AG04450 (cell line): Measurements from ENCODE around the gene CMPK1. TPM values are rescaled to one million over a fixed set of nuclear protein-coding genes. Genes with fewer than 3 reads are reported as not detected.

Experiments
- CTCF ChIA-PET: fragments of 300-600, 350-600 bp; formaldehyde crosslinking; extraction: SDS; loops from one replicate; lab custom pipeline; 2022; ENCODE audit warnings: antibody characterized with exemption, inconsistent platforms; lab: Charles Lee
- POLR2A ChIA-PET: fragments of 350-600 bp; formaldehyde crosslinking; extraction: SDS; loops from one replicate; lab custom pipeline; 2021; ENCODE audit warnings: antibody characterized with exemption, inconsistent platforms; lab: Yijun Ruan, JAX
- DNase-seq: peaks from one replicate; pipeline ENCODE4 v3.0.0-alpha.2; 2011; ENCODE audit warnings: low read depth, low spot score
- H3K27ac ChIP-seq: one replicate; pipeline ENCODE4 v1.5.1; 2012; ENCODE audit warnings: low read depth, low read length, control low read depth
- H3K27me3 ChIP-seq: one replicate; pipeline ENCODE4 v1.6.0; 2012; ENCODE audit warnings: low read length; ENCODE audit not compliant: control insufficient read depth, insufficient read depth
- H3K4me3 ChIP-seq: 2 replicates; pipeline ENCODE4 v1.5.1; 2011; ENCODE audit warnings: mild to moderate bottlenecking, low read depth, low read length, control low read depth
- H3K9me3 ChIP-seq: 2 replicates; pipeline ENCODE4 v1.5.1; 2012; ENCODE audit warnings: low read length; ENCODE audit not compliant: control insufficient read depth, insufficient read depth
- polyA plus RNA-seq: library from polyadenylated mRNA; depleted of rRNA; stranded (reverse); fragments of >200 nt; gene quantifications from 2 replicates; pipeline ENCODE4 v1.2.3, GENCODE V29; 2011
- TF ChIP-seq, protein P1 (sequence below): IDR thresholded peaks from 2 replicates; pipeline ENCODE4 v1.5.1; 2011; ENCODE audit warnings: low read depth, low read length, control low read depth, inconsistent platforms

Gene CMPK1
- polyA plus RNA-seq, 1 experiment: 68.7 TPM

DNA sequence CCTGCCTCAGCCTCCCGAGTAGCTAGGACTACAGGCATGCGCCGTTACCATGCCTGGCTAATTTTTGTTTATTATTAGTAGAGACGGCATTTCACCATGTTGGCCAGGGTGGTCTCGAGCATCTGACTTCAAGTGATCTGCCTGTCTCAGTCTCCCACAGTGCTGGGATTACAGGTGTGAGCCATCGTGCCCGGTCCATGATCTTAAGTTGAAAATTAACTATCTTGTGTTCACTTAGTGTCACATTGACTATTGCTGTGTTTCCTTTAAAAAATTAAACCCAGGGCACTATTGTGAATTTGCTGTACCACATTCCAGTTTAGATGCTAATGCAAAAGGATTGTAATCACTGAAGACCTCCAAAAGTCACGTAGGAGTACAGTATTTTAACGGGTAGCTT, 14.1 kb downstream of the CMPK1 start:
- TF ChIP-seq, protein P1, sequence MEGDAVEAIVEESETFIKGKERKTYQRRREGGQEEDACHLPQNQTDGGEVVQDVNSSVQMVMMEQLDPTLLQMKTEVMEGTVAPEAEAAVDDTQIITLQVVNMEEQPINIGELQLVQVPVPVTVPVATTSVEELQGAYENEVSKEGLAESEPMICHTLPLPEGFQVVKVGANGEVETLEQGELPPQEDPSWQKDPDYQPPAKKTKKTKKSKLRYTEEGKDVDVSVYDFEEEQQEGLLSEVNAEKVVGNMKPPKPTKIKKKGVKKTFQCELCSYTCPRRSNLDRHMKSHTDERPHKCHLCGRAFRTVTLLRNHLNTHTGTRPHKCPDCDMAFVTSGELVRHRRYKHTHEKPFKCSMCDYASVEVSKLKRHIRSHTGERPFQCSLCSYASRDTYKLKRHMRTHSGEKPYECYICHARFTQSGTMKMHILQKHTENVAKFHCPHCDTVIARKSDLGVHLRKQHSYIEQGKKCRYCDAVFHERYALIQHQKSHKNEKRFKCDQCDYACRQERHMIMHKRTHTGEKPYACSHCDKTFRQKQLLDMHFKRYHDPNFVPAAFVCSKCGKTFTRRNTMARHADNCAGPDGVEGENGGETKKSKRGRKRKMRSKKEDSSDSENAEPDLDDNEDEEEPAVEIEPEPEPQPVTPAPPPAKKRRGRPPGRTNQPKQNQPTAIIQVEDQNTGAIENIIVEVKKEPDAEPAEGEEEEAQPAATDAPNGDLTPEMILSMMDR: no peak
- Histone ChIP-seq H3K9me3 (no peaks in the 10 kb centered on the region), H3K27me3 (no peaks in the 10 kb centered on the region), H3K4me3 (no peak overlapping the region), H3K27ac (no peak overlapping the region)
- ChIA-PET POLR2A (no interaction called here), CTCF (interaction anchor here (1.0 to 1.1 kb wide), 2 partner anchors 9 to 170 kb away, joined by 3 read pairs; no protein-coding TSS in a partner anchor)
- no peak for DNase-seq

DNA sequence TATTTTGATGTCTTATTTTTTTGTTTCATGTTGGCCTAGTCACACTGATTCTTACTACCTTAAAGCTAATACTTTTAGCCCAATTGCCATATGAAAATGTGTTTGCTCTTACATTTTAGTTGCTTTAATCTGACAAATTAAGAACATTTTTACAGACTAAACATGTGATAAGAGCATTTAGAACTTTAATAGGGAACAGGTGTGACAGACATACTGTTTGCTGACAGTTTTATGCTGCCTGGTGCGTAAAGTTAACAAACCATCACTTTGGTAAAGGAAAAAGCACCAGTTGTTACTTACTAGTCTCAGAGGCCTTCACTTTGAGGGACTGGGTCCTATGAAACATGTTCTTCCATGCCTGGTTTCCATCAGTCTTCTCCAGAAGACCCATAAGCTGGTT, 14.7 kb downstream of the CMPK1 start:
- H3K27ac ChIP-seq: no peak overlapping the region
- H3K4me3 ChIP-seq: no peak overlapping the region
- no peaks in the 10 kb centered on the region for H3K9me3 ChIP-seq
- H3K27me3 ChIP-seq: no peaks in the 10 kb centered on the region
- ChIA-PET POLR2A (no interaction called here), CTCF (interaction anchor here (0.8 to 2.3 kb wide), 4 partner anchors 10 to 89 kb away, joined by 3 to 8 read pairs (median 4); partner anchors contain the start of genes CMPK1 and FOXD2)
- no peak for DNase-seq
- TF ChIP-seq, protein P1: no peak

DNA sequence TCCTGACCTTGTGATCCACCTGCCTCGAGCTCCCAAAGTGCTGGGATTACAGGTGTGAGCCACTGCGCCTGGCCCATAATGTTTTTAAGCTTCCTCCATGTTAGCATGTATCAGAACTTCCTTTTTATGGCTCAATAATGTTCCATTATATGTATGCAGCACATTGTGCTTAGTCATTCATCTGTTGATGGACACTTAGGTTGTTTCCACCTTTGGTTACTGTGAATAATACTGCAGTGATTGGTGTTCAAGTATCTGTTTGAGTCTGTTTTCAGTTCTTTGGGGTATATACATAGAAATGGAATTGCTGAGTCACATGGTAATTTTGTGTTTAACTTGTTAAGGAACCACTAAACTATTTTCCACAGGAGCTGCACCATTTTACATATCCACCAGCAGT, 17.7 kb downstream of the CMPK1 start:
- Histone ChIP-seq H3K9me3 (no peaks in the 10 kb centered on the region), H3K27me3 (no peaks in the 10 kb centered on the region), H3K4me3 (no peak overlapping the region), H3K27ac (peak overlapping the region; percentile 3)
- ChIA-PET CTCF (interaction anchor here (0.6 kb wide), 1 partner anchor 72 kb away, joined by 3 read pairs; no protein-coding TSS in a partner anchor), POLR2A (no interaction called here)
- DNase-seq: no peak
- TF ChIP-seq, protein P1: no peak

DNA sequence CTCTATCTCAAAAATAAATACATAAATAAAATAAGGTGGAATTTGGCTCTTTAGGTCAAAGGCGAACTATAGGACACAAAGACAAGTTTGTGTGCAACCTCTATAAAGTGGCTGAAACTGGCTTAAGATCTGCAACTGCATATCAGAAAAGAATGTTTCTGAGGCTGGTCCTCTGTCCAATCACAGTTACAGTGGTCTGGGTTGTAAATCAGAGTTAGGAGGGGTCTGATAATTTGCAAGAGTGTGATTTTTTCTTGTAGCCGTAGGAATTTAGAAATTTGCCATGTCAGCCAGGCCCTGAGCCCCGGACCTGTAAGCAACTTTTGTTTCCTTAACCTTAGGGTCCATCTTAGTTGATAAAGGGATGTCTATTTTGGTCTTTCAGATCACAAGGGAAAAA, 27.8 kb downstream of the CMPK1 start:
- no peak for DNase-seq
- Histone ChIP-seq H3K27ac (no peak overlapping the region), H3K4me3 (no peak overlapping the region), H3K27me3 (no peaks in the 10 kb centered on the region), H3K9me3 (no peaks in the 10 kb centered on the region)
- CTCF ChIA-PET: interaction anchor here (0.7 to 1.7 kb wide), 3 partner anchors 16 to 364 kb away, joined by 4 read pairs; no protein-coding TSS in a partner anchor
- POLR2A ChIA-PET: no interaction called here
- TF ChIP-seq, protein P1: no peak

DNA sequence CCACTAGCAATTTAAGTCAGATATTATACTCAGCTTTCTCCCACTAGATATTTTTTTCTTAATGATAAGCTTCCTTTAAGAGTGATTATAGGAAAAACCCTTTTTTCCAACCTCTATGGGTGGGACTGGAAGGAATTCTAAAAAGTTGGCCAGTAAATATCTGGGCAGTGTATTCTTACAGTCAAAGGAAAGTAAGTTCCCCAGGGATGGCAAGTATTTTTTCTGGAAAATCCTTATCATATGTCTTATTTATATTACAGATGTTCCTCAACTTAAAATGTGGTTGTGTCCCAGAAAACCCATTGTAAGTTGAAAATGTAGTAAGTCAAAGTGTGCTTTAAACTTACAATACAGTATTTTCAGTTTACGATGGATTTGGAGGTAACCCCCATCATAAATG, 29.2 kb downstream of the CMPK1 start:
- DNase-seq: no peak
- POLR2A ChIA-PET: no interaction called here
- no peaks in the 10 kb centered on the region for H3K27me3 ChIP-seq
- no peak overlapping the region for H3K4me3 ChIP-seq
- CTCF ChIA-PET: no interaction called here
- TF ChIP-seq, protein P1: no peak
- H3K9me3 ChIP-seq: no peaks in the 10 kb centered on the region
- no peak overlapping the region for H3K27ac ChIP-seq
